GM04504 (cell line): ENCODE data around the gene ERG.

Experiments used
- DNase-seq: peaks from one replicate; pipeline ENCODE4 v3.0.0-alpha.2; 2012; ENCODE audit warnings: low read depth

Gene ERG

DNA sequence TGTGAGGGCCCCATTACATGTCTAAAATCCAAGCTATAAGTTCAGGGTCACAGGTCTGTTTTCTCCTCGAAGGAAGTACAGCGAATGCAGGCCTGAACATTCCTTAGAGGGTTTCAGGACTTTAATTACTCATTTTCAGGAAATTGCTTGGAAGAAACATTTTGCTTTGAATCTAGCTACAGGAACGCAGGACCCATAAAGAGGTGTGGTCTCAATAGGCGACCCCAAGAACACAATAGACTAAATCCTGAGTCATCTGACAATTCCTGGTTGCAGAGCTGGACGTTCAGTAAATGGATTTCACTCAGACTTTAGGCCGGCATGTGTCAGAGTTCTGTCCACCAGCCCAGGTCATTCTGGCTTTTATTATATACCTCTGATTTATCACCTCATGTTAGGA, 1.0 kb upstream of the ERG start:
- no peak for DNase-seq

DNA sequence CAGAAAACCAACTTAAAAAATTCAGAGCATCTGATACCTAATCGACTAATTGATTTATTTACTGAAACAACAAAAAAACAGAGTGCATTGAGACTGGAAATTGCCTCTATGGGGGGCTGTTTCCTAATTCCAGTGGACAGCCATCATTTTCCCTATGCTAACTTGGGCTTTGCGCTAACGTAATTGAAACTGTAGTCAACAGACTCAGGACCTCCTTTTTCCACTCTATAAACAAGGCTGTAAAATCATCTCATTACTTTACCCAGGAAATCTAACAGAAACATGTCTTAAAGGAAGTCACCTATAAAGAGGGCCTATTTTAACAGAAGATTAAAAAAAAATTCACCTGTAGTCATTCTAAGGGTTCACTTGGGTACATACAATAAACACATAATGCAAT, 2.1 kb downstream of the ERG start:
- no peak for DNase-seq

- DNase-seq = no peak
Measured at GRCh38 chr21:38495696-38496095, 2.6 kb downstream of the ERG start.

DNA sequence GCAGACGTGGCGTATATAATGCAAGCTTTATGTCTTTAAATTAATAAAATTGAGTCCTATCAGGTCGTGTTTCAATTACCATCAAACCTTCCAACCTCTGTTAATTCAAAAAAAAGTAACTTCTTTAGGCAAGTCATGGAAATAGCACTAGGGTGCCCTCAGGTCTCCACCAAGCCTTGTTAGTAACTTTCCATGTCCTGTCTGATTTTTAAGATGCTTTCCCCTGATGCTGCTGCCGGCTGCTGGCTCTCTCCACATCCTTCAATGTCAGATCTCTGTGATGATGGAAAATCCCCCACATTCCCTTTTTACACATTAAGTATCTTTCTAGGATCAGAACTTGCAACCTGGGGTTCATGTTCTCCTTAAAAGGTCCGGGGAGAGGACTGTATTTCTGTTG, 3.0 kb downstream of the ERG start:
- DNase-seq = no peak

- DNase-seq = no peak
Measured at GRCh38 chr21:38494703-38495102, 3.6 kb downstream of the ERG start.

DNA sequence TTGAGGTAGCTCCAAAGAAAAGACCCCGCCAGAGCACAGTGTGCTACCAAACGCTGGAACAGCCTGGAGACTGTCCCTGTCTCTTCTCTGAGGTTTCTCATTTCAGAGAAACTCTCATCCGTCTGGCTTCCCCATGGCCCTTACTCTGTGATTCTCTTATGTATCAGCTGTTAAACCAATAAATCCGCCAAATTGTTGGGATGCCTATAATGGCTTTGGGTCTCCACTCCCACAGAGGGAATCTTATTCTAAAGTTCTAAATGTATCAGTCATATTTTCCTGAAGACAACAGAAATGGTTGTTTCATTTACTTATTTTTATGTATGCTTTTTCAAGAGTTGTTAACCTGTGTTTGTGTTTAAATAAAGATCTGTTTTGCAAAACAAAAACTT, 4.0 kb downstream of the ERG start:
- DNase-seq = no peak

DNA sequence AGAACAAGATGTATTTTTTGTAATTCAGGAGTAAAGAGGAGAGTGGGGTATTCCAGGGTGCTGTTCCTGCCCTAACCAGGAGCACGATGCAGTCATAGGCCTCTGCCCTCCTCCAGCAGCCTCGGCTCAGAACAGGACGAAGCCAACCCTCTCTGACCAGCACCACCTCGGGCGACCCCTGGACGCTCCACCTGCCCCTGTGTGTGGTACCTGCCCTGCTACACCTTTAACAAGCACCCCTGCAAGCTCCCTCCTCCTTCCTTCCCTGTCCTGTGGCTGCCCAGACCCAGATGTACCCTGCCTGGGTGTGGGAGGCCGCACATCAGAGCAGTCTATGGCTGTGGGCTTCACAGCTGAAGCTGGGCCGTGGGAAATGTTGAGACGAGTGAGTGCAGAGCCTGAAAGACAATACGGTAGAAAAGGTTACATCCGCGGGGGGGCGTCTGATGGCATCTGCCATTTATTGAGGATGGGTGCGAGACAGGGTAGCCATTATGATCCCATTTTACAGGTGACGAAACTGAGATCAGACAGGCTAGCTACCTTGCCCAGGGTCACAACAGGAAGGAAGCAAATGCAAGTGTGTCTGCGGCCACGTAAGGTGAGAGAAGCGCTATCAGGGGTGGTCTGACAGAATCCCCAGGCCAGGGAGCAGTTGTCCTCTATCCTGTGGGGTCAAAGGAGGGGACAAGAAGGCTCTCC, 4.6 kb downstream of the ERG start:
- no peak for DNase-seq

GRCh38 chr21:38492007-38492406, 6.3 kb downstream of the ERG start:
- no peak for DNase-seq

GRCh38 chr21:38491536-38491935, 6.7 kb downstream of the ERG start:
- no peak for DNase-seq

DNA sequence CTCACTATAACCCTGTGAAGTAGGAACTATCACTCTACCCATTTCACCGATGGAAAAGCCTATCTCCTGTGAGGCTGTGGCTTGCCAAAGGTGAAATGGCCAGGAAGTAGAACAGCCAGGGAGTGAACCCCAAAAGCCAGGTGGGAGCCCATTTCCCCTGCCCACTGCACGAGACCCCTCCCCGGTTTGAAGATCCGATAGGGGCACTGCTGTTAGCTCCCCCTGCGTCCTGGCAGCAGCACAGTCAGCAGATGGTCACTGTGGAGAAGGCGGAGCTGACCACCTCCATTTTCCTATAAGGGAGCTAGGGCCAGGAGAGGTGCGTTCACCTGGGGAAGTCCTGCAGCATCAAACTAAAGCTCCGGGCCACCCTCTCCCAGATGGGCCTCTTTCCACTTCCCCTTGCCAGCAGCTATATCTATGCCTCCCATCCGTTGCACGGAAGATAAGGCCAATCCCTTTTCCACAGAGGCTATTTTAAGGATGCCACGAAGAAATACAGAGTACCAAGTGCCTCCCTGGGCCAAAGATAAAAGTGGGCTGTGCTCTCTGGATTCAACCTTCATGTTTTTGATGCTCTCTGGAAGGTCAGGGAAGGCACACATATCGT, 7.8 kb downstream of the ERG start:
- DNase-seq = no peak

DNA sequence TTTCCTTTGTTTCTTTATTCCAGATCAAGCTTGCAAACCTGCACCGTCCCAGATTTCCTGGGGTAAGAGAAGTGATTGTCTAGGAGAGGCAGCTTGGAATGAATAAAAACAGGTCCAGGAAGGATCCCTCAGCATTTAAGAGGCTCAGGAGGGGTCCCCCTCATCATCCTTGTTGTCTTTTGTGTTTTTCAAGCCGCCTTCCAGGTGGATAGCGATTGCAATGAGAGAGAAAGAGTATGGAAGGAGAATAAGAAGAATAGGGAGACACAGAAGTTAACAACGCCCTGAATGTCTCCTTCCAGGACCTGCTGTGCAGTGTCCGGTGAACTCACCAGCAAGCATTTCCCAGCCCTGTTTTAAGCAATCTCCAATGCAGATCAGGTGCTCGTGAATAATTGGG, 8.5 kb downstream of the ERG start:
- no peak for DNase-seq

GRCh38 chr21:38489271-38489652, 9.0 kb downstream of the ERG start:
- no peak for DNase-seq

GRCh38 chr21:38488640-38489270, 9.5 kb downstream of the ERG start:
- DNase-seq = no peak

DNA sequence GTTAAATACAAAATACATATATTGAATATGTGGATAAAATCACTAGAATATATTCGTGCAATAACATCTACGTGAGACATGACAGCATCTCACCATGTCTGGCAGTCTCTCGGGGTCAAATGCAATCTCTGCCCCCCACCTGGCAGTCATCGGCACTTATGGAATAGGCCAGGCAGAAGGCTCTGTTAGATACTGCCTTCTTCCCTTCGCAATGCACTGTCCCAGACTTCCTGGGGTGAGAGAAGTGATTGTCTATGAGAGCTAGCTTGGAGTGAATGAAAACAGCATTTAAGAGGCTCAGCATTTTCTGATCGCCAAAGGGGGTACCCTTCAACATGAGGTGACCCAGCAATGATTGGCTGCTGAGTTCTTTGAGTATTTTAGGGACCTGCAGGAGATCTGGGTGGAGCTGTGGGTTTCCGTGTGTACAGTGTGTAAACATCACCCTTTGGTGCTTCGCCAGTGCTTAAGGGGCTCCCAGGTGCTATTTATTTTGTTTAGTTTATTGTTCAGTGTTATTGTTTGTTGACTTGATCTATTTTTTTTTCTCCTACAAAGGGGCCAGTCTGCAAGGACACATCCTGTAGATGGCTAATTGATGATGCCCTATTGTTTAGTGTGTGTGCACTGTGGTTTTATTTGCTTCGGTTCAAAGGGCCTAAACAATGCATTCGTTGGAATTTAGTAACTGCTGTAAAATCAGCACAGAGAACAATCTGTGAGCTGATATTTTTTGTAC, 10.2 kb downstream of the ERG start:
- no peak for DNase-seq

DNA sequence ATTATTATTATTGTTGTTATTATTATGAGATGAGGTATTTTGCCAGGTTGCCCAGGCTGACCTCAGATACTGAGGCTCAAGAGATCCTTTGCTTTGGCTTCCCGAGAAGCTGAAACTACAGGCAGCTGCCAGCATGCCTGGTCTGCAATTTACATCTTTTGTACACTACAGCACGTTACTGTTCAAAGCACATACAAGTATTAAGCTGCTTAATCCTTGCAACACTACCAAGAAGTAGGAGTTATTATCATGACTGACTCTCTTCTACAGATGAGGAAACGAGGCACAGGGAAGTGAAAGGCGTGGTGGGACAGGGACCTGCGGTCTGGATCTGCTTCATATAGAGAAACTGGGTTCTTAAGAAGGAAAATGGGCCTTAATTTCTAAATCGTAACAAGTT, 11.6 kb downstream of the ERG start:
- DNase-seq = no peak

- DNase-seq = no peak
Measured at GRCh38 chr21:38486221-38486620, 12.1 kb downstream of the ERG start.

DNA sequence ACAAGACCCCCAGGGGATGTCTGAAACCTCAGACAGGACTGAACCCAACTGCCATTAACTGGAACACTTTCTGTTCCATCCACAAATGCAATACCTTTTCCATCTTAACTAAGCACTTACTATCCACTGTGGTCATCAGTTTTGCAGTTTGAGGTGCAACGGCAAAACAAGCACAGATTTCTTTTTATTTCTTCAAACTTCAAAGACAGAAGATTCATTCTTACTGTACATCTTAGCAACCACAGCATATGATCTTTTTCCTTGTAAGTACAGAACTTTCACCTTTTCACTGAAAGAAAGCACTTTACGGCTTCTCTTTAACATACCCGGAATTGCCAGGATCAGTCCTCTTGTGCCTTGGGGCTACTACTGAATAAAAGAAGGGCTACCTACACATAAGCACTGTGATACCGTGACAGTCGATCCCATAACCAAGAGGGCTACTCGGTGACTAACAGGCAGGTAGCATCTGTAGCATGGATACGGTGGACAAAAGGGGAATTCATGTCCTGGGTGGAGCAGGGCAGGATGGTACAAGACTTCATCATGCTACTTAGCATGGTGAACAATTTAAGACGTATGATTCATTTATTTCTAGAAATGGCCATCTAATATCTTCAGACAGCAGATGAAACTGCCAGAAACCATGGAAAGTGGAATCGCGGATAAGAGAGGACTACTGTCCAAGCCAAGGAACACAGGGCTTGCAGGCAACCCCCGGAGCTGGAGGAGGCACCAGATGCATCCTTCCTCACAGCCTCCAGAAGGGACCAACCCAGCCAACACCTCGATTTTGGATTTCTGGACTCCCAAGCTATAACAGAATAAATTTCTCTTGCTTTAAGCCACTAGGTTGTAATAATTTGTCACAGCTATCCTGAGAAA, 18.4 kb downstream of the ERG start:
- no peak for DNase-seq

DNA sequence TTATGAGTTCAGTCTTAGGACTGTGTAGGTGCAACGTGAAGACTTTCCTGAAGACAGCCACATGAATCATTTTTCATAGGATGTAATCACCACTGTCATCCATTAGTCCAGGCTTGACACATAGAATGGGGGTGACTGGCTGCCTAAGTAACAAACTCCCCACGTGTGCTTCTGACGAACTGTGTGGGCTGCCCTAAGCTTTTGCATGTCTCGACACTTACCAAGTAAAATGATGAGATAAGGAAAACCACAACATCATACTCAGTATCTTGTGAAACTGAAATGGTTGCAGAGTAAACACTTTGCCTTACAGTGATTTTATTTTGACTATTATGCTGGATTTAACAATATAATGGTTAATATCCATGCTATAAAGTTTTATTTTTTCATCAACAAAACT, 19.5 kb downstream of the ERG start:
- no peak for DNase-seq

- no peak for DNase-seq
Measured at GRCh38 chr21:38477226-38477625, 21.1 kb downstream of the ERG start.

DNA sequence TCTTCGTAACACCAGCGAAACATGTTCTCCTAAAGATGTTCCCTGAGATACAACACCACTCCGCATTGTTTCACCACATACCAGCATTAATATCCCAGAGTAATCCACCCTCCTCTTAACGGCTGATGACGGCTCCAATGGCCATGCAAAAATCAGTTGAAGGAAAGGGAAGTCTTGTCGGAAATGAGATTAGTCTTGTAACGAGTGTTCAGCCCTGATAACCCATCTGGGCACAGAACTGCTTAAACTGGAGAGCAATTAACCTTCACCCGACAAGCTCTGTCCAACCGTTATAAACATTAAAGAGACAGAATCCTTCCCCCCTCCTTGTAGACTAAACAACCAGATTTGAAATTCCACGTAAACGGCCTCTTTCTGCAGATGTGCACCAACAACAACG, 21.9 kb downstream of the ERG start:
- no peak for DNase-seq

DNA sequence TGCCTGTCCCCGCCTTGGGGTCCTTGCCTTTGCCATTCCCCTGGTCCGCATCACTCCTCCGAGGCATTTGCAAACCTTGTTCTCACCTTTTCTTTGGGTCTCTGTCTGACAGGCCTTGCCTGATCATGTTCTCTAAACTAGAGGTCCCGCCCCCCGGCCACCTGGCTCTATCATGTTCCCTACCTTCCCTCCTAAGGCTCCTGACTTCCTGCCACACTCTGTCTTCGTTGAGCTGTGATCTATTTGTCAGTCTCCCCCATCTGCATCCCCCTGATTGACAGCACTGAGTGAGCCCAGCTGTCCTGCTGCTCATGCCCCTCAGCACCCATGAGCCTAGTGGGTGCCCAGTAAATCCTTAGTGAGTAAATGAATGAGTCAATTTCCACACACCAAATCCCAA, 22.8 kb downstream of the ERG start:
- DNase-seq = no peak

DNA sequence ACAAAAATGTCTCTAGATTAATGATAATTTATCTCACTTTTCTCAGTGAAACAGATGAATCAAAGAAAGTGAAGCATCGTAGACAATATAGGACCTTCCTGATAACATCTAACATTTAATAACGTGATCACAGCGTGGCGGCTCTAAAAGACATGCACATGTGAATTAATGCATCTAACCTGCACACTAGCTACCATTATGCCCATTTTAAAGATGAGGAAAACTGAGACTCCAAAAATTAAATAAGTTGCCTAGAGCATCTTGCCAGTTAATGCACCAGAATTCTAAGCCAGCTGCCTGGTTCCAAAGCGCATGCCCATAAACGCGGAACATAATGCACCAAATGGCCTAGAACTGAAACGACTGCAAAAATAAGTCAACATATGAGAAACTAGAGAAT, 23.5 kb downstream of the ERG start:
- DNase-seq = no peak
